ENCODE data around the gene RELL2.

The RELL2 gene

DNA sequence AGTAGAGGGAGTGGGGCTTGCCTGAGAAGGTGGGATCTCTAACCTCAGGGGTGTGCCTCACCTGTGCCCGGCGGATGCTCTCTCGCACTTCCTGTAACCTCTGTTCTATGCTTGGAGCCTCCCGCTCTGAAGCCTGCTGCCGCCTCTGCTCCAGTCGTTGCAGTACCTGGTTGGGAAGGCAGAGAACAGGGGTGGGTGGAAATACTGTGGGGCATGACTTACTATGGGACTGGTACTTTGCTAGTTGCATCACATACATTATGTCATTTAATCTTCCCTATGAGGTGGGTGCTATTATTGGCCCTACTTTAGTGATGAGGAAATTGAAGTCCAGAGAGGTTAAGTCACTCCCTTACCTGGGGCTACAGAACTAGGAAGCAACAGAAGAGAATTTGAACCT lies 9.2 kb downstream of the RELL2 start:
- ATAC-seq (ENCODE audit: low read depth) (peak; percentile 28), DNase-seq (ENCODE audit: low spot score) (no peak)
- no peaks in the 10 kb centered on the region for H3K9me3 ChIP-seq (ENCODE audit: severe bottlenecking)
- no peak overlapping the region for H3K4me3 ChIP-seq (ENCODE audit: severe bottlenecking)
- H3K27me3 ChIP-seq (ENCODE audit: insufficient read depth, poor library complexity, severe bottlenecking), result no peaks in the 10 kb centered on the region
- H3K27ac ChIP-seq (ENCODE audit: poor library complexity, severe bottlenecking), result no peak overlapping the region
- no peaks in the 10 kb centered on the region for H3K4me1 ChIP-seq (ENCODE audit: insufficient read depth, poor library complexity, severe bottlenecking)
- TF ChIP-seq, protein P1, sequence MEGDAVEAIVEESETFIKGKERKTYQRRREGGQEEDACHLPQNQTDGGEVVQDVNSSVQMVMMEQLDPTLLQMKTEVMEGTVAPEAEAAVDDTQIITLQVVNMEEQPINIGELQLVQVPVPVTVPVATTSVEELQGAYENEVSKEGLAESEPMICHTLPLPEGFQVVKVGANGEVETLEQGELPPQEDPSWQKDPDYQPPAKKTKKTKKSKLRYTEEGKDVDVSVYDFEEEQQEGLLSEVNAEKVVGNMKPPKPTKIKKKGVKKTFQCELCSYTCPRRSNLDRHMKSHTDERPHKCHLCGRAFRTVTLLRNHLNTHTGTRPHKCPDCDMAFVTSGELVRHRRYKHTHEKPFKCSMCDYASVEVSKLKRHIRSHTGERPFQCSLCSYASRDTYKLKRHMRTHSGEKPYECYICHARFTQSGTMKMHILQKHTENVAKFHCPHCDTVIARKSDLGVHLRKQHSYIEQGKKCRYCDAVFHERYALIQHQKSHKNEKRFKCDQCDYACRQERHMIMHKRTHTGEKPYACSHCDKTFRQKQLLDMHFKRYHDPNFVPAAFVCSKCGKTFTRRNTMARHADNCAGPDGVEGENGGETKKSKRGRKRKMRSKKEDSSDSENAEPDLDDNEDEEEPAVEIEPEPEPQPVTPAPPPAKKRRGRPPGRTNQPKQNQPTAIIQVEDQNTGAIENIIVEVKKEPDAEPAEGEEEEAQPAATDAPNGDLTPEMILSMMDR (IDR thresholded peaks at IDR 0.05; ENCODE audit: poor library complexity, severe bottlenecking), result no peak
- peaks cover 19% of the 10 kb centered on the region for H3K36me3 ChIP-seq (ENCODE audit: low read depth)

DNA sequence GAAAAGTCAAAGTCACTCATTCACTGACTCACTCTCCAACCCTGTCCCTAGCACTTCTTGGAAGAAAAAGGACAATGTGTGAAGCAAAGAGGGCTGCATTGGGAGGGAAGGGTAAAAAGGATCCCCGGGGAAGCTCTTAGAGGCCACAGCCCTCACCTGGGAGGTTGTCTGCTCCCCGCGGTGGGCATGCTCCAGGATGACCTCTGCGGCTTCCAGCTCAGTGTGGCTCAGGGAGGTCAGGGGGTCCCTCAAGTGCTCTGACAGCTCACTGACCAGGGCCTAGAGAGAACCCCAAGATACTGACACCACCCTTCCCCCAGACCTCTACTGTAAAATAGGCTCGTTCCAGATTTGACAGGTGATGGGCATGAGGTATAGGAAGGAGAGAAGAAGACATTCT lies 10.4 kb downstream of the RELL2 start:
- TF ChIP-seq, protein P1 (IDR thresholded peaks at IDR 0.05; ENCODE audit: poor library complexity, severe bottlenecking), result no peak
- no peaks in the 10 kb centered on the region for H3K4me1 ChIP-seq (ENCODE audit: insufficient read depth, poor library complexity, severe bottlenecking)
- H3K9me3 ChIP-seq (ENCODE audit: severe bottlenecking), result no peaks in the 10 kb centered on the region
- no peak overlapping the region for H3K27ac ChIP-seq (ENCODE audit: poor library complexity, severe bottlenecking)
- no peak for DNase-seq (ENCODE audit: low spot score)
- no peaks in the 10 kb centered on the region for H3K27me3 ChIP-seq (ENCODE audit: insufficient read depth, poor library complexity, severe bottlenecking)
- no peak for ATAC-seq (ENCODE audit: low read depth)
- peaks cover 18% of the 10 kb centered on the region for H3K36me3 ChIP-seq (ENCODE audit: low read depth)
- no peak overlapping the region for H3K4me3 ChIP-seq (ENCODE audit: severe bottlenecking)

DNA sequence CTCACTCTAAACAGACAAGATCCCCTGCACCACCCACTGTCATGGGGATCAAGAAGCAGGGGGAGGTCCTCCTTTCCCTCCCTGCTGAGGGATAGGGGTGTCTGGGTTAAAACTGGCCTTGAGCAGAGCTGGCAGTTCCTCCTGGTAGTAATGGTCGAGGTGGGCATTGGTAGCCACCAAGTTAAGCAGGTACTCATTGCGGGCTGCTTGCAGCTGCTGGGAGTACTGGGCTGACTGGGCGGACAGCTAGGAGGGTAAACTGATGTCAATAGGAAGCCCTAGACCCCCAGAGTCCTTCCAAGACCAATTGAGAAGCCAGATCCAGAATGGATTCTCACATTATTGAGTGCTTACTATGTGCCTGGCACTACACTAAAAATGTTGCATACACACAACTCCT lies 11.1 kb downstream of the RELL2 start:
- H3K9me3 ChIP-seq (ENCODE audit: severe bottlenecking), result no peaks in the 10 kb centered on the region
- no peak overlapping the region for H3K4me3 ChIP-seq (ENCODE audit: severe bottlenecking)
- TF ChIP-seq, protein P1 (IDR thresholded peaks at IDR 0.05; ENCODE audit: poor library complexity, severe bottlenecking), result no peak
- ATAC-seq (ENCODE audit: low read depth) (no peak), DNase-seq (ENCODE audit: low spot score) (no peak)
- H3K36me3 ChIP-seq (ENCODE audit: low read depth), result peaks cover 12% of the 10 kb centered on the region
- no peak overlapping the region for H3K27ac ChIP-seq (ENCODE audit: poor library complexity, severe bottlenecking)
- H3K27me3 ChIP-seq (ENCODE audit: insufficient read depth, poor library complexity, severe bottlenecking), result no peaks in the 10 kb centered on the region
- H3K4me1 ChIP-seq (ENCODE audit: insufficient read depth, poor library complexity, severe bottlenecking), result no peaks in the 10 kb centered on the region

DNA sequence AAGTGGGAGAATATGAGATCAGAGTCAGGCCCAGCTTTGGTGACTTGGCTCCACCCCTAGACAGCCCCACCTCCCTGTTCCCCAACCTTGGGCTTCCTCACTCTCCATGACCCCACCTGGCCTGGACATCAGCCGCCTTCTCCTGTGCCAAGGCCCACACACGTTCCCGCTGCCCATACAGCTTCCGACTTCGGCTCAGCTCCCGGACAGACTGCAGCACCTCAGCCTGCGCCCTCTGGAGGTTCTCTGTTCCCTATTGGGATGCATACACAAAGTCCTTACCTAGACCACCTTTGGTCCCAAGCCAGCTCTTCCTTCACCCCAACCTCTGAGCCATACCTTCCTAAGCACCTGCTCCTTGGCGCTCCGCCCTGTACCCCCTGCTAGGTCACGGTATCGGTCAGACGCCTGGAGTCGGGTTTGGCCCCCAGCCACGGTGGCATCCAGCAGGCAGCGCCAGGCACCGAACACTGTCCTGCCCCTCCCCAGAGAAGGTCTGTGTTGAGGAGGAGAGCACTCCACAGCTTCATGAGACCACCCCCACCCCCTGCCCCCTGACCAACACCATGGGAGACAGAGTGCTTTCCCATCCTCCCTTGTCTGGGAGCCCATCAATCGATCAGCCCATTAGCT lies 12.4 kb downstream of the RELL2 start:
- ATAC-seq (ENCODE audit: low read depth) (no peak), DNase-seq (ENCODE audit: low spot score) (no peak)
- no peaks in the 10 kb centered on the region for H3K9me3 ChIP-seq (ENCODE audit: severe bottlenecking)
- no peak overlapping the region for H3K4me3 ChIP-seq (ENCODE audit: severe bottlenecking)
- H3K36me3 ChIP-seq (ENCODE audit: low read depth), result peaks cover 7% of the 10 kb centered on the region; the same call in 1 of the 2 replicates
- H3K4me1 ChIP-seq (ENCODE audit: insufficient read depth, poor library complexity, severe bottlenecking), result no peaks in the 10 kb centered on the region
- TF ChIP-seq, protein P1 (IDR thresholded peaks at IDR 0.05; ENCODE audit: poor library complexity, severe bottlenecking), result no peak
- no peak overlapping the region for H3K27ac ChIP-seq (ENCODE audit: poor library complexity, severe bottlenecking)
- H3K27me3 ChIP-seq (ENCODE audit: insufficient read depth, poor library complexity, severe bottlenecking), result no peaks in the 10 kb centered on the region

DNA sequence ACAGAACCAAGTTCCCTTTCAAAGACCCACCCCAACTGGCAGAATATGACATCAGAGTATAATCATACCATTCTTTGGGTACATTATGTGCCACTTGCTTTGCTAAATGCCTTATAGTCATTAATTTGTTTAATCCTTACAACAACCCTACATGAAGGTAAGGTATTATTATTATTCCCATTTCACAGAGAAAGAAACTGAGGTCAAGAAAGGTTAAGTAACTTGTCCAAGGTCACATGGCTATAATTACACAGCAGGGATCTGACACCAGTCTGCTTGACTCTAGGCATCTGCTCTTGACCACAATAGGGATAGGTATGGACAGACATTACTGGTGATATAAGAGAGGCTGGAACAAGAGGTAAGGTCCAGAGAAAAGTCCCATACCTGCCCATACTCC lies 13.2 kb downstream of the RELL2 start:
- H3K36me3 ChIP-seq (ENCODE audit: low read depth), result peaks cover 8% of the 10 kb centered on the region
- H3K27me3 ChIP-seq (ENCODE audit: insufficient read depth, poor library complexity, severe bottlenecking), result no peaks in the 10 kb centered on the region
- H3K9me3 ChIP-seq (ENCODE audit: severe bottlenecking), result no peaks in the 10 kb centered on the region
- TF ChIP-seq, protein P1 (IDR thresholded peaks at IDR 0.05; ENCODE audit: poor library complexity, severe bottlenecking), result no peak
- no peak for ATAC-seq (ENCODE audit: low read depth)
- no peak for DNase-seq (ENCODE audit: low spot score)
- no peak overlapping the region for H3K27ac ChIP-seq (ENCODE audit: poor library complexity, severe bottlenecking)
- H3K4me1 ChIP-seq (ENCODE audit: insufficient read depth, poor library complexity, severe bottlenecking), result no peaks in the 10 kb centered on the region
- no peak overlapping the region for H3K4me3 ChIP-seq (ENCODE audit: severe bottlenecking)
